ENCODE measurements around the gene PICALM. TPM values are rescaled to one million over a fixed set of nuclear protein-coding genes. Genes with fewer than 3 reads are reported as not detected.

Gene PICALM
- total RNA-seq, 1 donor from 2014 or later: 218 TPM

GRCh38 chr11:86079421-86079820 lies 10.5 kb upstream of the PICALM start:
- DNase-seq (ENCODE audit: low read depth): no peak
- TF ChIP-seq, protein P1, sequence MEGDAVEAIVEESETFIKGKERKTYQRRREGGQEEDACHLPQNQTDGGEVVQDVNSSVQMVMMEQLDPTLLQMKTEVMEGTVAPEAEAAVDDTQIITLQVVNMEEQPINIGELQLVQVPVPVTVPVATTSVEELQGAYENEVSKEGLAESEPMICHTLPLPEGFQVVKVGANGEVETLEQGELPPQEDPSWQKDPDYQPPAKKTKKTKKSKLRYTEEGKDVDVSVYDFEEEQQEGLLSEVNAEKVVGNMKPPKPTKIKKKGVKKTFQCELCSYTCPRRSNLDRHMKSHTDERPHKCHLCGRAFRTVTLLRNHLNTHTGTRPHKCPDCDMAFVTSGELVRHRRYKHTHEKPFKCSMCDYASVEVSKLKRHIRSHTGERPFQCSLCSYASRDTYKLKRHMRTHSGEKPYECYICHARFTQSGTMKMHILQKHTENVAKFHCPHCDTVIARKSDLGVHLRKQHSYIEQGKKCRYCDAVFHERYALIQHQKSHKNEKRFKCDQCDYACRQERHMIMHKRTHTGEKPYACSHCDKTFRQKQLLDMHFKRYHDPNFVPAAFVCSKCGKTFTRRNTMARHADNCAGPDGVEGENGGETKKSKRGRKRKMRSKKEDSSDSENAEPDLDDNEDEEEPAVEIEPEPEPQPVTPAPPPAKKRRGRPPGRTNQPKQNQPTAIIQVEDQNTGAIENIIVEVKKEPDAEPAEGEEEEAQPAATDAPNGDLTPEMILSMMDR (conservative IDR thresholded peaks at IDR 0.05; ENCODE audit: low read depth, low read length): no peak

DNA sequence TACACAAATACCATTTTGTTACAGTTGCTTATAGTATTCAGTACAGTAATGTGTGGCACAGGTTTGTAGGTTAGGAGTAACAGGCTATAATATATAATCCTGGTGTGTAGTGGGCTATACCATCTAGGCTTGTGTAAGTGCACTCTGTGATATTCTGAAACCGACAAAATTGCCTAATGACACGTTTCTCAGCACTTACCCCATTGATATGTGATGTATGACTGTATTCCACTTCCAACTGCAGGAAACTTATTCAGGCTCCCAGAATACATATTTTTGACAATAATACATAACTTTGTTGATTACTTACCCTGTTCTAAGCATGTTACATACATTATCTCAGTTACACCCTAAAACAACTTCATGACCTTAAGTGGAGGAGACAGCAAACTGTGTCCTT lies 5.1 kb upstream of the PICALM start:
- H3K4me3 ChIP-seq (ENCODE audit: low read depth, low read length): no peak overlapping the region
- TF ChIP-seq, protein P1 (conservative IDR thresholded peaks at IDR 0.05; ENCODE audit: low read depth, low read length): no peak
- DNase-seq (ENCODE audit: low read depth): no peak

More at GRCh38 chr11:86079421-86079820, 10.5 kb upstream of the PICALM start:
- no peak overlapping the region for H3K4me3 ChIP-seq (ENCODE audit: low read depth, low read length)

GRCh38 chr11:86072211-86072610 lies 3.3 kb upstream of the PICALM start:
- H3K4me3 ChIP-seq (ENCODE audit: low read depth, low read length): no peak overlapping the region
- TF ChIP-seq, protein P1 (conservative IDR thresholded peaks at IDR 0.05; ENCODE audit: low read depth, low read length): no peak
- no peak for DNase-seq (ENCODE audit: low read depth)

DNA sequence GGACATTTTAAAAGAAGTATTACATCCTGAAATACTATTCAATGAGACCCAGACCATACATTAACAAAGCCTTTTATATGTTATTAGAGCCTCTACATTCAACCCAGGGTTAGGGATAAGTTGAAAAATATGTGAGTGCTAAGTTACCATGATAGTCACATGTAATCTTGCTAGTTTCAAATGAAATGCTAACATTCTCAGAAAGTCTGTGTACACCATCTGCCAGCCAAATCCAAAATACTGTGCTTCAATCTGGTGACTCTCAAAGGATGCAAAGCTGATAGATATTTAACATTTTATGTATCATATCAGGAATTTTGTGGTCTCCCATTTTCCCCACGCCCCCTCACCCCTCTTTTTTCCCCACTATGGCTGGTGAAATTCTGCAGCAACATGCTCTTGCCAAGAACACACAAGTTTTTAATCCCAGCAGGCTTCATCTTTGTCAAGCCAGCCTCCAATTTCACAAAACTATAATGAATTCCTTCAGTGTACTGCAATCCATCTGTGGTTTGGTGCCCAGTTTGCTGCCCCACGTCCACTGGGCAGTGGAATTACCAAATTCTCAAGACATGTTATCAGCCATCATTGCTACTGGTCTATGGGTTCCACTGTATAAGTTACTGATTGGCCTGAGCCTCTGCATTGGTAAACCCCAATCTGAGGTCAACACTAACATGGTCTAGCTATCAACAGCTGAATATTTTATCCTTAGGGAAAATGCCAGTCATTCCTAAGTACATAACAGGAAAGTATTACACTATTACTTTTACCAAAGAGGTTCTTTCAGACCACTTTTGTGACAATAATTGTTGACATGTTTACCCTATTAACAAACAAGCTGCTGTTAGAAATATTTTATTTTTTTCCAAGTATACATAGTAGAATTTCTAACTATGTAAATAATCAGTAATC lies 1.5 kb upstream of the PICALM start:
- TF ChIP-seq, protein P1 (conservative IDR thresholded peaks at IDR 0.05; ENCODE audit: low read depth, low read length): no peak
- peak overlapping the region; percentile 63 for H3K4me3 ChIP-seq (ENCODE audit: low read depth, low read length)
- no peak for DNase-seq (ENCODE audit: low read depth)

GRCh38 chr11:86069408-86070101 lies 671 bp upstream of the PICALM start:
- peak overlapping the region; percentile 63 for H3K4me3 ChIP-seq (ENCODE audit: low read depth, low read length)
- DNase-seq (ENCODE audit: low read depth): peak; percentile 95
- TF ChIP-seq, protein P1 (conservative IDR thresholded peaks at IDR 0.05; ENCODE audit: low read depth, low read length): no peak

DNA sequence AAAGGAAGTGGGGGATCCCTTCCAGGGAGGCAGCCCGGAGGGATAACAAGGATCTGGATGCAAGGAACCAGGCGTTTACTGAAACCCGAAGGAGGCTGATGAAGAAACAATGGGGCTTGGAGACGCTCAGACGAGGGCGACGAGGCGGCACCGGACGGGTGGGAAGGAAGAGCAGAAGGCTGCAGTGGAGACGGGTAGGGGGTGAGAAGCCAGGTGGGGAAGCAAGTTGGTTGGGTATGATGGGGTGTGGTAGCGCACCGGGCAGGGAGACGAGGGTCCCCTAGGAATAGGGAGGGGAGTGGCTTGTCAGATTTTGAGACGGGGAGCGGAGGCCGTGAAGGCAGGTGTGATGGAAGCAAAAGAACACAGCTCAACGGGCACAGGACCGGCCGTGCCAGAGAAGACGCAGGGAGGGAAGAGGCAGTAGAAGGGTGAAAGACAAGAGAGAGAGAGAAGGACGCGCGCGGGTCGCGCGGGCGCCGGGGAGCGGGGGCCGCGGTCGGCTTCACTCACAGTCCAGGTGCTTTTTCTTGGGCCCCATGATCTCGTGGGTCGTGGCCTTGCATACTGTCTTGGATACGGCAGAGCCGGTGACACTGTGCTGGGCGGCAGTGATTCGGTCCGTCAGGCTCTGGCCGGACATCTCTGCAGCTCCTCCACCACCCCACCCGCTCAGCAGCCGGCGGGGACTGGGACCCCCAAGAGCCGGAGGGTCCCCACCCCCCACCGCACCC lies 579 bp downstream of the PICALM start:
- no peak for DNase-seq (ENCODE audit: low read depth)
- TF ChIP-seq, protein P1 (conservative IDR thresholded peaks at IDR 0.05; ENCODE audit: low read depth, low read length): no peak
- peak overlapping the region; percentile 84 for H3K4me3 ChIP-seq (ENCODE audit: low read depth, low read length)

Data from epithelial cell of proximal tubule (primary cell).